MM.1S (cell line): ENCODE measurements around the gene SETBP1.

Source experiments
- EZH2 ChIP-seq: fragments of 300-600 bp; sonication (generic); optimal IDR thresholded peaks from 2 replicates; pipeline ENCODE3; 2017; ENCODE audit warnings: low read depth, mild to moderate bottlenecking, antibody characterized with exemption, low read length, mixed read lengths
- TF ChIP-seq, protein P1 (sequence below): fragments of 300-600 bp; sonication (generic); IDR thresholded peaks from 2 replicates; pipeline ENCODE4 v1.5.1; 2016; ENCODE audit warnings: antibody characterized with exemption, low read length, mixed read lengths

DNA sequence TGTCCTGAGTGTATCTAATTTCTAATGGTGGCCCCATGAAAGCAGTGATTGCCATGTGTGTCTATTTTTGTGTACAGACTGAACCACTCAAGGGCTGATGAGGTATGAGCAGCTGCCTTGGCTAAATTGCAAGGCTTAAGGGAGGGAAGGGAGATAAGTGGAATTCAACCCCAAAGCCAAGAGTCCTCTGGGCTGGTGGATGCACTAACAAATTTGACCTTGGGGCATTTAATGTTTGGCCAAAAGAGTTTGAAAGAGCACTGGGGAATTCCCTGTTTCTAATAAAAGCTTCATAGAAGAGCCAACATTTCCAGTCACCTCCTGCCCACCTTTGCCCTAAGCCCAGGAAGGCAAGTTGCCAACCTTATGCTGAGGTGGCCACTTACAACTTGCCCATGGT is 172.1 kb downstream of the SETBP1 start:
- TF ChIP-seq, protein P1, sequence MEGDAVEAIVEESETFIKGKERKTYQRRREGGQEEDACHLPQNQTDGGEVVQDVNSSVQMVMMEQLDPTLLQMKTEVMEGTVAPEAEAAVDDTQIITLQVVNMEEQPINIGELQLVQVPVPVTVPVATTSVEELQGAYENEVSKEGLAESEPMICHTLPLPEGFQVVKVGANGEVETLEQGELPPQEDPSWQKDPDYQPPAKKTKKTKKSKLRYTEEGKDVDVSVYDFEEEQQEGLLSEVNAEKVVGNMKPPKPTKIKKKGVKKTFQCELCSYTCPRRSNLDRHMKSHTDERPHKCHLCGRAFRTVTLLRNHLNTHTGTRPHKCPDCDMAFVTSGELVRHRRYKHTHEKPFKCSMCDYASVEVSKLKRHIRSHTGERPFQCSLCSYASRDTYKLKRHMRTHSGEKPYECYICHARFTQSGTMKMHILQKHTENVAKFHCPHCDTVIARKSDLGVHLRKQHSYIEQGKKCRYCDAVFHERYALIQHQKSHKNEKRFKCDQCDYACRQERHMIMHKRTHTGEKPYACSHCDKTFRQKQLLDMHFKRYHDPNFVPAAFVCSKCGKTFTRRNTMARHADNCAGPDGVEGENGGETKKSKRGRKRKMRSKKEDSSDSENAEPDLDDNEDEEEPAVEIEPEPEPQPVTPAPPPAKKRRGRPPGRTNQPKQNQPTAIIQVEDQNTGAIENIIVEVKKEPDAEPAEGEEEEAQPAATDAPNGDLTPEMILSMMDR = no peak
- no peak for TF ChIP-seq EZH2
